ENCODE data around the gene PREX1.
A peak's percentile ranks its signal among the peaks of the same experiment; 100 is the strongest.

The PREX1 gene

DNA sequence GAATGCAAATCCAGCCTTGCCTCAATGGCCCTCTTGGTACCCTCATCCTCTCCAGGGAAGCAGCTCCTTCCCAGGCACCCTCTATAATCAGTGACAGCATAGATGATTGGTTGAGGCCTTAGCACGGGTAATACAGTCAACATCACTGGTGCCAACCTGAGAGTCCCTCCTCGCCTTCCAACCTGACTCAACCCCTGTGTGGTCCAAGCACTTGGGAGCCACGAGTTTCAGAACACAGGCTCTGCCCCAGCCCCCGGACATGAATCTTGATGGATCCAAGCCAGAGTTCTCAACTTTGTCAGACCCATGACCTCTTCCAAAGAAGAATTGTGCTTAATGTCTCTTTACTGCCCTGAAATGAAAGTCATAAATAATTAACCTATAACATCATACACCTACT, 213.9 kb downstream of the PREX1 start:
- Histone ChIP-seq H3K36me3 (no peaks in the 10 kb centered on the region), H3K4me1 (peaks cover 13% of the 10 kb centered on the region), H3K9me3 (no peaks in the 10 kb centered on the region), H3K27me3 (no peaks in the 10 kb centered on the region), H4K20me1 (no peaks in the 10 kb centered on the region), H3K4me3 (no peak overlapping the region), H3K9ac (no peak overlapping the region), H3K4me2 (no peak overlapping the region), H3K27ac (no peak overlapping the region)
- no peak for TF ChIP-seq Cebpa-rat (IDR thresholded peaks at IDR 0.05)

DNA sequence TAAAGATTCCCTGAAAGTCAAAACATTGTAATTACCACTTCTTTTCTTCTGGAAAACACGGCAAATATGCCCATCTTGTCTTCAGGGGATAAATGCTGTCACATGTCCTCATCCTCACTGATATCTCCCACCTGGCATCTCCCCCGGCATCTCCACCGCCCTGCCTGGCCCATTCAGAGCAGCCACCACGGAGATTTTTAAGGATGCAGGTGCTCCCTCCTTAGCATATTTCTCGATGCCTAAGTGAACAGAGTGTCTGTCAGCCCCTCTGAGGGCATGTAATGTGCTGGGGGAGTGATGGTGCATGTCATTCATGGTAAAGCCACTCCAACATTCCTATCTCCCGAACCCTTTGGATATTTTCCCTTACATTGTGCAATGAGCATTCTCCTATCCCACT, 215.5 kb downstream of the PREX1 start:
- H4K20me1 ChIP-seq = no peaks in the 10 kb centered on the region
- H3K36me3 ChIP-seq = no peaks in the 10 kb centered on the region
- H3K9me3 ChIP-seq = no peaks in the 10 kb centered on the region
- H3K4me2 ChIP-seq = no peak overlapping the region
- no peak for TF ChIP-seq Cebpa-rat (IDR thresholded peaks at IDR 0.05)
- no peak overlapping the region for H3K4me3 ChIP-seq
- H3K4me1 ChIP-seq = peaks cover 9% of the 10 kb centered on the region
- no peak overlapping the region for H3K27ac ChIP-seq
- no peak overlapping the region for H3K9ac ChIP-seq
- no peaks in the 10 kb centered on the region for H3K27me3 ChIP-seq

DNA sequence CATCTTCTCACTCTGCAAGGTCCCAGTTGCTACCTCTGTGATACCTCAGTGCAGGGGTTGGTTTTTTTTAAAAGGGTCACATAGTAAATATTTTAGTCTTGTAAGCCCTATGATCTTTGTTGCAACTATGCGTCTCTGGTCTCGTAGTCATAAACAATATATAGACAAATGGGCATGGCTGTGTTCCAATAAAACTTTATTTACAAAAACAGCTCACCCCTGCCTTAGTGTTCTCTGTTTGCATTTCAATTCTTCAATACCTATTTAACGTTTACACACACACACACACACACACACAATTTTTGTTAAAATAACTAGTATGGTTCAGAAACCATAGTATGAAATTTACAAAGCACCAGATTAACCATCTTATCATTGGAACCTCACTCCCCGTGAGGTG, 216.8 kb downstream of the PREX1 start:
- Histone ChIP-seq H3K9me3 (no peaks in the 10 kb centered on the region), H3K36me3 (no peaks in the 10 kb centered on the region), H3K4me1 (peaks cover 18% of the 10 kb centered on the region), H3K27ac (no peak overlapping the region), H3K4me3 (no peak overlapping the region), H4K20me1 (no peaks in the 10 kb centered on the region), H3K9ac (no peak overlapping the region), H3K27me3 (no peaks in the 10 kb centered on the region), H3K4me2 (no peak overlapping the region)
- TF ChIP-seq Cebpa-rat (IDR thresholded peaks at IDR 0.05) = no peak

DNA sequence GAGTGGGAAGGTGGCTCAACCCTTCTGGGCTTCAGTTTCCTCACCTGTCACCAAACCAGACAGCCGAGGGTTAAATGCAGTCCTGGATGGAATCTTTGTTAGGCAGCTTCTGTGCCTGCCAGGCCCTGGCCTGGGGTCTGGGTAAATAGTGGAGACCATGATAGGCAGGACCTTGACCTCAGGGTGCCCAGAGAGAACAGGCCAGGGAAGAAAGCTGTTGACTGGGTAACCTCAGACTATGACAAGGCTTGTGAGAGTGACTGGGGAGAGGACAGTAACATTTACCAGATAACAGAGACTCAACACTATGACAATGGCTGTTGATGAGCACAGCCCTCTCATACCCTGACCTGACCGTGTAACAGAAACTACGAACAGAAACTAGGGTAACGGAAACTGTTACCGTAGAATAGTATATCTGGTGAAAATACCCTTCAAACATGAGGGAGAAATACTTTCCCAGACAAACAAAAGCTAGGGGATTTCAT, 218.3 kb downstream of the PREX1 start:
- H3K4me2 ChIP-seq = no peak overlapping the region

DNA sequence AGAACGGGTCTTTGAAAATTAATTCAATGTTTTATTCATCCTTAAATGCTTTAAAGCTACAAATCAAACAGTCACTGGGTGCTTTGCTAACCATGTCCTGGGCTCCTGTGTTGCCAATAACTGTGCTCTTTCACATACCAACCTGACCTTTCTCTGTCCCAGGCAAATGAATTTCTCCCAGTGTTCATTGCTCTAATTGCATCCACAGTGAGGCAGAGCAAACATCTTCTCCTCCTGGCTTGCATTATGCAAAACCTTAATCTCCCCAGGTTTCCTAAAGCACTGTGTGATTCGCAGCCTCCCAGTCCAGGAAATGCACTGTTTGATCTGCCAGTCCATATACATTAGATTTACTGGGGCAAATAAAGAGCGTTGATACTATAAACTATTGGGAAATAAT, 219.0 kb downstream of the PREX1 start:
- TF ChIP-seq Cebpa-rat (IDR thresholded peaks at IDR 0.05) = no peak
- peaks cover 33% of the 10 kb centered on the region for H3K4me1 ChIP-seq
- H3K4me3 ChIP-seq = no peak overlapping the region
- no peaks in the 10 kb centered on the region for H3K27me3 ChIP-seq
- no peak overlapping the region for H3K27ac ChIP-seq
- H4K20me1 ChIP-seq = no peaks in the 10 kb centered on the region
- no peaks in the 10 kb centered on the region for H3K36me3 ChIP-seq
- H3K9me3 ChIP-seq = no peaks in the 10 kb centered on the region
- H3K4me2 ChIP-seq = no peak overlapping the region
- H3K9ac ChIP-seq = no peak overlapping the region

More for the DNA sequence above, 218.3 kb downstream of the PREX1 start:
- Histone ChIP-seq H3K27ac (no peak overlapping the region), H3K9ac (no peak overlapping the region), H3K9me3 (no peaks in the 10 kb centered on the region), H3K27me3 (no peaks in the 10 kb centered on the region), H3K36me3 (no peaks in the 10 kb centered on the region), H4K20me1 (no peaks in the 10 kb centered on the region), H3K4me1 (peaks cover 29% of the 10 kb centered on the region), H3K4me3 (no peak overlapping the region)
- no peak for TF ChIP-seq Cebpa-rat (IDR thresholded peaks at IDR 0.05)

DNA sequence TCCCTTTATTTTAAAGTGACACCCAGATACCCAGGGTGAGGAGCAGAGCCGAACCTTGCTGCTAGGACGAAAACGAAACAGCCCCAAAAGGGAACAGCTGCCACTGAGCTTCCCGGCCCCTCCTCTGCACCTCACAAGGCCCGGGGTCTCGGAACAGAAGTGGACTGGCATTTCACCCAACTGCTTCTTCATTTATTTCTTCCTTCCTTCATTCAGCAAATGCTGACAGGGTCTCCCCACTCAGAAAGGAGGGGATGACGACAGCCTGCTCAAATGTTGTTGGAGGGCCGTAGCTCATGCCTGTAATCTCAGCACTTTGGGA, 220.3 kb downstream of the PREX1 start:
- no peaks in the 10 kb centered on the region for H3K9me3 ChIP-seq
- no peaks in the 10 kb centered on the region for H4K20me1 ChIP-seq
- H3K4me1 ChIP-seq = peaks cover 40% of the 10 kb centered on the region
- no peak for TF ChIP-seq Cebpa-rat (IDR thresholded peaks at IDR 0.05)
- H3K27ac ChIP-seq = no peak overlapping the region
- H3K4me3 ChIP-seq = no peak overlapping the region
- H3K27me3 ChIP-seq = no peaks in the 10 kb centered on the region
- no peaks in the 10 kb centered on the region for H3K36me3 ChIP-seq
- H3K4me2 ChIP-seq = peak overlapping the region; percentile 24; the same call in 1 of the 2 replicates
- no peak overlapping the region for H3K9ac ChIP-seq

DNA sequence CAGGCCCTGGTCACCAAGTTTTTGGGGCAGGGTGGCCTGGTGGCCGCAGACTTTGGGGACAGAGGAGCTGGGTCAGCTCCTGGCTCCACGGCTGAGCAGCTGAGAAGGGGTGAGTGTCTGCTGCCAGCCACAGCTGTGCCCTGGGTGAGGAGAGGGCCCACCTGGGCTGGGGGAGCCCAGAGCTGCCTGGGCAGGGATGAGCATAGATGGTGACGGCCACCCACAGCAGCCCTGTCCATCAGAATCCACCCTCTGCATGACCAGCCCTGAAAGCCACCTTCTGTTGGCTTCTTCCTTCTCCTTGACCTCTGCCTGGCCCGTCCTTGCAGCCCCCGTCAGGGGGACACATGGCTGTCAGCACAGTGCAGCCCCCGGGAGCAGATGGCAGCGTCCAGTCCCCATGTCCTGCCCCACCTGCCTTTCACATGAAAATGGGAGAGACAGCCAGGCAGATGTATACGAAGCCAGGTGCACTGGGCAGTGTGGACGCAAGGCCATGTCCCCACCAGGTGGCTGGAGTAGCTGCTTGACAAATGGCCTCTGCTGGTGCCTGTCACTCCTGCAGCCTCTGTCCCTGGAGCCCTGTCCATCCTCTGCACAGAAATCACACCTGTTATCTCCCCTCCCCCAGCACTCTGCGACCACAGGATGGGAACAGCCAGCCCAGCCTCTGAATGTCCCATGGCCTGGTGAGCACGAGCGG, 220.8 kb downstream of the PREX1 start:
- TF ChIP-seq Cebpa-rat (IDR thresholded peaks at IDR 0.05) = no peak
- H3K27me3 ChIP-seq = no peaks in the 10 kb centered on the region
- peaks cover 41% of the 10 kb centered on the region for H3K4me1 ChIP-seq
- peak overlapping the region; percentile 24; the same call in 1 of the 2 replicates for H3K4me2 ChIP-seq
- H3K27ac ChIP-seq = no peak overlapping the region
- no peak overlapping the region for H3K4me3 ChIP-seq
- no peaks in the 10 kb centered on the region for H3K36me3 ChIP-seq
- no peaks in the 10 kb centered on the region for H3K9me3 ChIP-seq
- H4K20me1 ChIP-seq = no peaks in the 10 kb centered on the region
- H3K9ac ChIP-seq = no peak overlapping the region

DNA sequence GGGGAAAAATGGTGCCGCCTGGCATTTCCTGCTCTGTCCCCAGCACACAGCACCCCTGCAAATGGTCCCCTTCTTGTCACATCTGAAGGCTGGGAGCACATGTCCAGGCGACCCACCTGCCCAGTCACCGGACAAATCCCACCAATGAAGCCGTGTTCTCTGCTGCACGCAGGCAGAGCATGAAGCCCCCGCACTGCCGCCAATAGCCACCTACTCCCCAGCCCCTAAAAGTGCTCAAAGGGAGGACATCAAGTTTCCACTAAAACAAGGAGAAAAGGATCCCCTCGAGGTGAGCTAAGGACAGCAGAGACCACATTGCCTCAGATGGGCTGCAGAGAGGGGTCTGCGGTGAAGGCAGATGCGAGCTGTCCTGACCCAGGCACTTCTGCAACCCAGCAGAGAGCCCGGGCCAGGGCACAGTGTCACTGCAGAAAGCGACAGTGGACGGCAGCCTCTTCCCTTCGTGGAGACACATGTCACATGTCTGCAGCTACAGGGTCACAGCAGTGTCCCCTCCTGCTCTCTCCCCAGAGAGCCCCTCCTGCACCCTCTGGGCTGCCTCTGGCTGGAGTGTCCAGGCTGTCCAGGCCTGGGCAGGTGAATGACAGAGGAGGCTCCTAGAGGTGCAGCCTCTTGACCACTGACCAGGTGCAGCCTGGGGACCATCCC, 221.5 kb downstream of the PREX1 start:
- no peaks in the 10 kb centered on the region for H3K9me3 ChIP-seq
- no peaks in the 10 kb centered on the region for H4K20me1 ChIP-seq
- H3K4me2 ChIP-seq = no peak overlapping the region
- H3K27me3 ChIP-seq = no peaks in the 10 kb centered on the region
- no peak overlapping the region for H3K9ac ChIP-seq
- no peak for TF ChIP-seq Cebpa-rat (IDR thresholded peaks at IDR 0.05)
- peaks cover 48% of the 10 kb centered on the region for H3K4me1 ChIP-seq
- no peak overlapping the region for H3K4me3 ChIP-seq
- H3K27ac ChIP-seq = no peak overlapping the region
- no peaks in the 10 kb centered on the region for H3K36me3 ChIP-seq

DNA sequence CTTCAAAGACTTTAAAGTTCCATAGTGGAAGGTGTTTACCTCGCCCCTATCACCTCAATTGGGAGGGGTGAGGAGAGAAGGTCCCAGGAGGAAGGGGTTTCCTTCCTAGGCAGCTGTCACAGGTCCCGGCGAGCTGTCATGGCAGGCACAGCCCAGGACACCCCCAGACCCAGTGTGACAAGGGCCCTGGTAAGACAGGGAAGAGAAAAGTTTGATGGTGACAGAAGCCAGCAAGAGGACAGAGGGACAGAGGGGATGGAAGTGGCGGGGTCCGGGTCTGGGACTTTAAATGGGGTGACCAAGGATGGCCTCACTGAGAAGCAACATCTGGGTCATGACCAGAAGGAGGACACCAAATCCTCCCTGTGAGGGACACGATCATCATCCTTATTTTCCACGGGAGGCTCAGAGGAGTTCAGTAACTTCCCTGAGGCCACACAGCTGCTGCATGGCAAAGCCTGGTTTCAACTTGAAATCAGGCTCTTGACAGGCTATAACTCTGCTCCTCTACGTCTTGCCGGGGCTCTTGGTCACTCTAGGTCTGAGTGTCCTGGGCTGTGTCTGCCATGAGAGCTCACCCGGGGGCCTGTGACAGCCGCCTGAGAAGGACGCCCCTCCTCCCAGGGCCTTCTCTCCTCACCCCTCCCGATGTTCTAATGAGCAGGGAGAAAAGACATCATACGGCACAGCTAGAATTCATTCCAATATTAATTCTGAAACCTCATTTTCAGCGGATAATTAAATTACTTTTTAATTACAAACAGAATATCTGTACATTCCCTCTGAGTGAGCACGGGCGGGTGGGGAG, 222.2 kb downstream of the PREX1 start:
- peaks cover 53% of the 10 kb centered on the region for H3K4me1 ChIP-seq
- H3K4me2 ChIP-seq = peak overlapping the region; percentile 40
- H3K27ac ChIP-seq = no peak overlapping the region
- no peaks in the 10 kb centered on the region for H3K27me3 ChIP-seq
- no peak for TF ChIP-seq Cebpa-rat (IDR thresholded peaks at IDR 0.05)
- no peak overlapping the region for H3K4me3 ChIP-seq
- H4K20me1 ChIP-seq = no peaks in the 10 kb centered on the region
- H3K9me3 ChIP-seq = no peaks in the 10 kb centered on the region
- no peaks in the 10 kb centered on the region for H3K36me3 ChIP-seq
- H3K9ac ChIP-seq = no peak overlapping the region

DNA sequence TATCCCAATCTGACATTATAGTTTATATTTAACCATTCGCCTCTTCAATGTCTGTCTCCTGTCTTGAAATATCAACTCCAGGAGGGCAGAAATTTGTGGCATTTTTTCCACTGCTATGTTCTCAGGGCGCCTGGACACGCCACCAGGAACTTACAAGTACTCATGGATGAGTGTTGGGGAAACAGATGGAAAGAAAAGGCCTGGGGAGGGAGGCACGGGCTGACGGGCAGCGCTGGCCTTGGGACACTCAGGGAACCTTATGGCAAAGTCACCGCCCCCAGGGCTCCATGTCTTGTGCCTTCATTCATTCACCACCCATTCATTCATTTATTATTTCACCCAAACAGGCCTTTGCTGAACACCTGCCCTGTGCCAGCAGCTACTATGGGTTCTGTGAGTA, 222.9 kb downstream of the PREX1 start:
- no peaks in the 10 kb centered on the region for H3K27me3 ChIP-seq
- no peaks in the 10 kb centered on the region for H4K20me1 ChIP-seq
- H3K4me2 ChIP-seq = peak overlapping the region; percentile 40
- H3K9me3 ChIP-seq = no peaks in the 10 kb centered on the region
- TF ChIP-seq Cebpa-rat (IDR thresholded peaks at IDR 0.05) = no peak
- H3K9ac ChIP-seq = no peak overlapping the region
- no peaks in the 10 kb centered on the region for H3K36me3 ChIP-seq
- H3K4me3 ChIP-seq = no peak overlapping the region
- peaks cover 57% of the 10 kb centered on the region for H3K4me1 ChIP-seq
- H3K27ac ChIP-seq = no peak overlapping the region
